Measurements from ENCODE around the gene TBC1D19. TPM values are rescaled to one million over a fixed set of nuclear protein-coding genes. Genes with fewer than 3 reads are reported as not detected.
"Not testable (repeated sequence)": the region's sequence is repeated elsewhere in the genome, so short reads cannot be mapped to it uniquely, and the experiment has no call there.

TBC1D19 gene
- total RNA-seq, 1 experiment from 2014 or later: 4.0 TPM

- TF ChIP-seq EZH2 (IDR thresholded peaks at IDR 0.05; ENCODE audit: low read length, unreplicated experiment): no peak
- no peak for TF ChIP-seq CTCF (conservative IDR thresholded peaks at IDR 0.05; ENCODE audit: low read depth, low read length)
- TF ChIP-seq EZH2phosphoT487 (IDR thresholded peaks at IDR 0.05; ENCODE audit: borderline replicate concordance, low read length): no peak
- no peak overlapping the region for H3K27ac ChIP-seq (ENCODE audit: low read length)
- DNase-seq (no peak), ATAC-seq (no peak)
- no peaks in the 10 kb centered on the region for H3K4me1 ChIP-seq (ENCODE audit: insufficient read depth, low read length)
- H3K9me2 ChIP-seq (replicated peaks; ENCODE audit: low read length): no peaks in the 10 kb centered on the region
- CTCF ChIA-PET: no interaction called here
- no peaks in the 10 kb centered on the region for H3K9me3 ChIP-seq (ENCODE audit: low read length)
- BruUV-seq (replicated peaks): no TSS peak
- H3K36me3 ChIP-seq (ENCODE audit: low read depth, low read length): no peaks in the 10 kb centered on the region
- no peak overlapping the region for H3K4me2 ChIP-seq (ENCODE audit: low read length)
- no peak overlapping the region for H3K4me3 ChIP-seq (ENCODE audit: low read length)
- H3F3A ChIP-seq (ENCODE audit: low read length, unreplicated experiment): no peaks in the 10 kb centered on the region
- no peak overlapping the region for H2AFZ ChIP-seq (ENCODE audit: low read length)
- POLR2A ChIA-PET (ENCODE audit: unreplicated experiment): no interaction called here
- H3K79me2 ChIP-seq (ENCODE audit: low read length): no peaks in the 10 kb centered on the region
- no peak overlapping the region for H3K9ac ChIP-seq (ENCODE audit: low read length)
- H3K27me3 ChIP-seq (ENCODE audit: low read length): no peaks in the 10 kb centered on the region
- no peaks in the 10 kb centered on the region for H4K20me1 ChIP-seq (ENCODE audit: low read length)
- intact Hi-C loops (cut with micrococcal nuclease): no loop called here
Observed at GRCh38 chr4:26622913-26623312, 39.0 kb downstream of the TBC1D19 start.

DNA sequence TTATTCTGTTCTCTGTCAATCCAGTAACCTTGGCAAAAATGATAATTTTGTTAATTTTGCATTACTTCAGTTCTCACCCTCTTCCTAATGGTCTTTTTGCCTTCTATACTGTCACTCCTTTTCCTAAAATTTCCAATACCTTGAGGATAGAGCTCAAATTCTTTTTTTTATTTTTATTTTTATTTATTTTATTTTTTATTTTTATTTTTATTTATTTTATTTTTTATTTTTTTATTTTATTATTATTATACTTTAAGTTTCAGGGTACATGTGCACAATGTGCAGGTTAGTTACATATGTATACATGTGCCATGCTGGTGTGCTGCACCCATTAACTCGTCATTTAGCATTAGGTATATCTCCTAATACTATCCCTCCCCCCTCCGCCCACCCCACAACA is 42.8 kb downstream of the TBC1D19 start:
- H3K9me2 ChIP-seq (replicated peaks; ENCODE audit: low read length); intact Hi-C loops (cut with micrococcal nuclease); H3K27ac ChIP-seq (ENCODE audit: low read length); H3K4me3 ChIP-seq (ENCODE audit: low read length); H2AFZ ChIP-seq (ENCODE audit: low read length); H4K20me1 ChIP-seq (ENCODE audit: low read length); H3K9ac ChIP-seq (ENCODE audit: low read length); DNase-seq; CTCF ChIA-PET; BruUV-seq (replicated peaks); H3K4me1 ChIP-seq (ENCODE audit: insufficient read depth, low read length); H3K36me3 ChIP-seq (ENCODE audit: low read depth, low read length); H3K79me2 ChIP-seq (ENCODE audit: low read length); H3K9me3 ChIP-seq (ENCODE audit: low read length); ATAC-seq; H3K27me3 ChIP-seq (ENCODE audit: low read length); H3K4me2 ChIP-seq (ENCODE audit: low read length); POLR2A ChIA-PET (ENCODE audit: unreplicated experiment); H3F3A ChIP-seq (ENCODE audit: low read length, unreplicated experiment): not testable (repeated sequence)

DNA sequence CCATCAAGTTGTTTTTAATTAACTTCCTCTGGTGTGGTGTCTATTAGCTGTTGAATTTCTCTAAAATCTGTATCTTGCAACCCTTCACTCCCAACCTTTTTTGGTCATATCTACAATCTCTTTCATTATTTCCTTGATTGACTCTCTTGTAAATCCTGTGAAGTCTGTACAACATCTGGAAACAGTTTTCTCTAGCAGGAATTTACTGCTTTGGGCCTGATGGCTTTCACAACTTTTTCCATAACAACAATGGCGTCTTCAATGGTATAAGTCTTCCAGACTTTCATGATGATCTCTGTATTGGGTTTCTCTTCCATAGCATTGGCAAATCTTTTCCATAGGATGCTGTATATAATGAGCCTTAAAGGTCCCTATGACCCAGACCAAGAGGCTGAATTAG is 49.0 kb downstream of the TBC1D19 start:
- H3K4me2 ChIP-seq (ENCODE audit: low read length): no peak overlapping the region
- no TSS peak for BruUV-seq (replicated peaks)

More for the DNA sequence above, 49.0 kb downstream of the TBC1D19 start:
- Histone ChIP-seq H2AFZ (ENCODE audit: low read length) (no peak overlapping the region), H3K79me2 (ENCODE audit: low read length) (no peaks in the 10 kb centered on the region), H3K4me1 (ENCODE audit: insufficient read depth, low read length) (no peaks in the 10 kb centered on the region), H3K9me3 (ENCODE audit: low read length) (no peaks in the 10 kb centered on the region), H3K4me3 (ENCODE audit: low read length) (no peak overlapping the region), H3K27me3 (ENCODE audit: low read length) (no peaks in the 10 kb centered on the region), H4K20me1 (ENCODE audit: low read length) (no peaks in the 10 kb centered on the region), H3F3A (ENCODE audit: low read length, unreplicated experiment) (no peaks in the 10 kb centered on the region), H3K27ac (ENCODE audit: low read length) (no peak overlapping the region), H3K36me3 (ENCODE audit: low read depth, low read length) (no peaks in the 10 kb centered on the region), H3K9me2 (replicated peaks; ENCODE audit: low read length) (no peaks in the 10 kb centered on the region), H3K9ac (ENCODE audit: low read length) (no peak overlapping the region)
- DNase-seq (no peak), ATAC-seq (no peak)
- ChIA-PET CTCF (no interaction called here), POLR2A (ENCODE audit: unreplicated experiment) (no interaction called here)
- intact Hi-C loops (cut with micrococcal nuclease): no loop called here
- no peak for TF ChIP-seq CTCF (conservative IDR thresholded peaks at IDR 0.05; ENCODE audit: low read depth, low read length)
- TF ChIP-seq EZH2phosphoT487 (IDR thresholded peaks at IDR 0.05; ENCODE audit: borderline replicate concordance, low read length): no peak
- TF ChIP-seq EZH2 (IDR thresholded peaks at IDR 0.05; ENCODE audit: low read length, unreplicated experiment): no peak

Data from PC-3 (cell line).